GM15510 (cell line): ENCODE results near the gene OR1S1.

Experiments
- POLR2A ChIP-seq: IDR thresholded peaks from 3 replicates; pipeline ENCODE4 v1.6.1; 2011; ENCODE audit warnings: borderline replicate concordance; ENCODE audit not compliant: insufficient read length; ENCODE audit errors: extremely low read depth

Gene OR1S1

DNA sequence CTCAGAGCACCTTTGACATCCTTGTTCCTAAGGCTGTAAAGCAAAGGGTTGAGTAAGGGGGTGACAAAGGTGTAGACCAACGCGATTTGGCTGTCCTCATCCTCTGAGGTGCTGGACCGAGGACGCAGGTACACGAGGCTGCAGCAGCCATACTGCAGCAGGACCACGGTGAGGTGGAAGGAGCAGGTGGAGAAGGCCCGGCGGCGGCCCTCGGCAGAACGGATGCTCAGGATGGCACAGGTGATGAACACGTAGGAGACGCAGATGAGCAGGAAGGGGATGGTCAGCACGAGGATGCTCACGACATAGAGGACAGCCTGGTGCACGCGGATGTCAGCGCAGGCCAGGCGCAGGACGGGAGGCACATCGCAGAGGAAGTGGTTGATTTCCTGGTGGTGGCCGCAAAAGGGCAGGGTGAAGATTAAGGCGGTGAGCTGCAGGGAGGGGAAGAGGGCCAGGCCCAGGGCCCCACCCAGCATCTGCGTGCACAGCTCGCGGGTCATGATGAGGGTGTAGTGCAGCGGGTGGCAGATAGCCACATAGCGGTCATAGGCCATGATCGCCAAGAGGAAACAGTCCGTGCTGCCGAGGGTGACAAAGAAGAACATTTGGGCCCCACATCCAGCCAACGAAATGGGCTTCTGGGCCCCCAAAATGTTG is 15.6 kb downstream of the OR1S1 start:
- no peak for TF ChIP-seq POLR2A

DNA sequence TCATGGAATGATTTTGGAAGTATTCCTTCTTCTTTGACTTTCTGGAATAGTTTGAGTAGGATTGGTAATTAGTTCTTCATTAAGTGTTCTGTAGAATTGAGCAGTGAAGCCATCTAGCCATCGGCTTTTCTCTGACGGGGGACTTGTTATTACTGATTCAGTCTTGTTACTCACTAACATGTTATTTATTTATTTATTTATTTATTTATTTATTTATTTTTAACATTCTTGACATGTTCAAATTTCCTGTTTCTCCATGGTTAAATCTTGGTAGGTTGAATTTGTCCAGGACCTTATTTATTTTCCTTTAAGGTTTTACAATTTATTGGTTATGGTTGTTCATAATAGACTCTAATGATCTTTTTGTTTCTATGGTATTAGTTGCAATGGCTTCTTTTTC is 31.4 kb downstream of the OR1S1 start:
- no peak for TF ChIP-seq POLR2A

DNA sequence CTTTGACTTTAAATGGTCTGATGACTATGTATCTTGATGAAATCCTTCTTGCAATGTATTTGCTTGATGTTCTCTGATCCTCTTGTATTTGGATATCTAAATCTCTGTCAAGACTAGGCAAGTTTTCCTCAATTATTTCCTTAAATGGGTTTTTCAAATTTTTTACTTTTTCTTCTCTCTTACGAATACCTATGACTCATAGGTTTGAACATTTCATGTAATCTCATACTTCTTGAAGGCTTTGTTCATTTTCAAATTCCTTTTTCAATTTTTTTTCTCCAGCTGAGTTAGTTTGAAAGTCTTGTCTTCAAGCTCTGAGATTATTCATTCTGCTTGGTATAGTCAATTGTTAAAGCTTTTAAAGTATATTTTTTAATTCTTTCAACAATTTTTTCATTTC is 42.4 kb downstream of the OR1S1 start:
- TF ChIP-seq POLR2A, result no peak

DNA sequence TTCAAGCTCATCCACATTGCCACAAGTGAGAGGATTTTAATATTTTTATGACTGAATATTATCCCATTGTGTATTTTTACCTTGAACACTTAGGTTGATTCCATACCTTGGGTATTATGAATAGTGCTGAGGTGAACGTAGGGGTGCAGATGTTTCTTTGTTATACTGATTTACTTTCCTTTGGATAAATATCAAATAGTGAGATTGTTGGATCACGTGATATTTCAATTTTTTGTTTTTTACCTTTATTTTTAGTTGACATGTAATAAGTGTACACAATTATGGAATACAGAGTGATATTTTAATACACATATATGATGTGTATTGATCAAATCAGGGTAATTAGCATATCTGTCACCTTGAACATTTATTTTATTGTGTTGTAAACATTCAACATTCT is 47.5 kb downstream of the OR1S1 start:
- TF ChIP-seq POLR2A, result no peak
